Right lobe of liver (tissue), 6 donors: ENCODE results near the gene RHO. TPM values are rescaled to one million over a fixed set of nuclear protein-coding genes. Genes with fewer than 3 reads are reported as not detected.

Experiments used
- ATAC-seq, 4 donors: fragments of 200-7000 bp; cut with Tn5 transposase; one replicate each; pipeline ENCODE4 v1.9.1; 2020; ENCODE audit warnings: mild to moderate bottlenecking in 4 of 4, moderate library complexity in 4 of 4
- DNase-seq, 3 donors: peaks; one replicate each; pipeline ENCODE4 v3.0.0-alpha.2; 2020
- H3K27ac ChIP-seq, 3 donors: fragments of 200-600 bp; one replicate each; pipeline ENCODE4 v1.8.0; 2022
- H3K27me3 ChIP-seq, 2 donors: fragments of 200-600 bp; one replicate each; pipeline ENCODE4 v1.8.0; 2022
- H3K36me3 ChIP-seq, 4 donors: fragments of 200-600 bp; sonication (generic) in 1 of 4; one replicate each; pipeline versions ENCODE4 v1.5.1 to v1.8.0; 2017 to 2022; ENCODE audit warnings: control low read depth in 1 of 4
- H3K4me1 ChIP-seq, 4 donors: fragments of 200-600 bp; sonication (generic) in 1 of 4; one replicate each; pipeline versions ENCODE4 v1.5.1 to v1.8.0; 2017 to 2022; ENCODE audit warnings: control low read depth in 1 of 4
- H3K4me3 ChIP-seq, 3 donors: fragments of 200-600 bp; one replicate each; pipeline ENCODE4 v1.8.0; 2022
- H3K9me3 ChIP-seq, 4 donors: fragments of 200-600 bp; sonication (generic) in 1 of 4; one replicate each; pipeline versions ENCODE4 v1.5.1 to v1.8.0; 2017 to 2022; ENCODE audit warnings: control low read depth in 1 of 4
- CTCF ChIP-seq, 4 donors: fragments of 200-600 bp in 3 of 4; fragments of 450-650 bp in 1 of 4; IDR thresholded peaks; one replicate each; pipeline versions ENCODE4 v1.5.1 to v1.8.0; 2016 to 2022; ENCODE audit warnings: antibody characterized with exemption in 4 of 4, mild to moderate bottlenecking in 2 of 4
- POLR2A ChIP-seq: fragments of 450-650 bp; IDR thresholded peaks from one replicate; pipeline ENCODE4 v1.6.1; 2017; ENCODE audit warnings: antibody characterized with exemption, mild to moderate bottlenecking
- WGBS: methylation state at CpG from one replicate; pipeline ENCODE4 v1.1.6; 2018; ENCODE audit warnings: low coverage, low lambda C conversion rate; ENCODE audit not compliant: insufficient coverage; ENCODE audit errors: missing lambda C conversion rate; 5-methylcytosine and 5-hydroxymethylcytosine counted together
- intact Hi-C, 2 donors: fragments of 100-400 bp; cut with DNase I; formaldehyde crosslinking; loops; one replicate each; pipeline versions ENCODE4 v1.11.2 to v1.14.1; 2022
- total RNA-seq, 6 experiments: library from RNA; depleted of rRNA in 2 of 6; stranded (reverse); fragments of >200 nt in 2 of 6; fragmentation: NEBNext Ultra II Directional in 3 of 6; extraction: Animal tissue kit (Norgen Biotek cat#: 25700) in 3 of 6; gene quantifications; one replicate each; pipeline versions ENCODE4 v1.1.0 to v1.2.4, GENCODE V29; 2016 to 2023
- donor health status: DM: no; HTN: yes; CAD: no.
- donor health status: DM: no; HTN: no; CAD: no.
- donor health status: DM: no; HTN: no; CAD: no.
- donor health status: DM: no; HTN: yes; CAD: no.
- donor health status: DM: no; HTN: yes; CAD: no.

Gene RHO
- total RNA-seq, 6 experiments from 2014 or later = not detected

GRCh38 chr3:129502641-129503408, 25.6 kb upstream of the RHO start:
- Histone ChIP-seq H3K36me3 (peaks cover 0 to 13% (median 4%) of the 10 kb centered on the region in 4 donors), H3K9me3 (no peaks in the 10 kb centered on the region), H3K4me1 (peaks cover 0 to 23% (median 10%) of the 10 kb centered on the region in 4 donors), H3K27me3 (no peaks in the 10 kb centered on the region), H3K27ac (no peak overlapping the region), H3K4me3 (no peak overlapping the region)
- intact Hi-C loops = no loop called here
- DNase-seq (peak in 1 of 3 donors; percentile 21), ATAC-seq (no peak)
- TF ChIP-seq POLR2A = no peak
- no peak for TF ChIP-seq CTCF (IDR thresholded peaks at IDR 0.05)
- 80% methylated on average over 1 of the region's 18 CpGs for WGBS

GRCh38 chr3:129503471-129504291, 24.8 kb upstream of the RHO start:
- no peak overlapping the region for H3K4me3 ChIP-seq
- H3K4me1 ChIP-seq = peaks cover 0 to 20% (median 8%) of the 10 kb centered on the region in 4 donors
- WGBS = 95% methylated on average over 12 of the region's 13 CpGs
- no peaks in the 10 kb centered on the region for H3K9me3 ChIP-seq
- no peak for DNase-seq
- no peak for TF ChIP-seq POLR2A
- TF ChIP-seq CTCF (IDR thresholded peaks at IDR 0.05) = no peak
- H3K27me3 ChIP-seq = no peaks in the 10 kb centered on the region
- H3K27ac ChIP-seq = no peak overlapping the region
- no peak for ATAC-seq
- intact Hi-C loops = no loop called here
- H3K36me3 ChIP-seq = peaks cover 0 to 13% (median 4%) of the 10 kb centered on the region in 4 donors

- H3K27ac ChIP-seq = no peak overlapping the region
- peaks cover 0 to 12% (median 5%) of the 10 kb centered on the region in 4 donors for H3K4me1 ChIP-seq
- DNase-seq (no peak), ATAC-seq (no peak)
- no peaks in the 10 kb centered on the region for H3K9me3 ChIP-seq
- 82% methylated on average over 5 of the region's 5 CpGs for WGBS
- intact Hi-C loops = no loop called here
- TF ChIP-seq POLR2A (no peak), CTCF (IDR thresholded peaks at IDR 0.05) (no peak)
- peaks cover 0 to 13% (median 4%) of the 10 kb centered on the region in 4 donors for H3K36me3 ChIP-seq
- no peak overlapping the region for H3K4me3 ChIP-seq
- no peaks in the 10 kb centered on the region for H3K27me3 ChIP-seq
These were observed 23.9 kb upstream of the RHO start for GRCh38 chr3:129504471-129505100.

- ATAC-seq = no peak
- no peaks in the 10 kb centered on the region for H3K9me3 ChIP-seq
- WGBS = 96% methylated on average over 3 of the region's 6 CpGs
- no peak for DNase-seq
- no peak overlapping the region for H3K27ac ChIP-seq
- peaks cover 0 to 13% (median 4%) of the 10 kb centered on the region in 4 donors for H3K36me3 ChIP-seq
- H3K4me3 ChIP-seq = no peak overlapping the region
- intact Hi-C loops = no loop called here
- H3K27me3 ChIP-seq = no peaks in the 10 kb centered on the region
- H3K4me1 ChIP-seq = peaks cover 0 to 5% (median 2%) of the 10 kb centered on the region in 4 donors
- TF ChIP-seq POLR2A (no peak), CTCF (IDR thresholded peaks at IDR 0.05) (no peak)
These were observed 23.1 kb upstream of the RHO start for GRCh38 chr3:129505341-129505740.
